Stimulated activated CD4-positive, alpha-beta T cell treated with anti-CD3 and anti-CD28 coated beads, Interleukin-4, amount 100 ng/mL, for 4 hours (primary cell): ENCODE measurements around the gene ADD3.

Experiments
- DNase-seq, 2 experiments: peaks; one replicate each; pipeline ENCODE4 v3.0.0-alpha.2; 2020

The ADD3 gene

GRCh38 chr10:110160081-110160480 lies 152.3 kb downstream of the ADD3 start:
- no peak for DNase-seq

- no peak for DNase-seq
Observed at GRCh38 chr10:110160522-110160921, 152.7 kb downstream of the ADD3 start.

DNA sequence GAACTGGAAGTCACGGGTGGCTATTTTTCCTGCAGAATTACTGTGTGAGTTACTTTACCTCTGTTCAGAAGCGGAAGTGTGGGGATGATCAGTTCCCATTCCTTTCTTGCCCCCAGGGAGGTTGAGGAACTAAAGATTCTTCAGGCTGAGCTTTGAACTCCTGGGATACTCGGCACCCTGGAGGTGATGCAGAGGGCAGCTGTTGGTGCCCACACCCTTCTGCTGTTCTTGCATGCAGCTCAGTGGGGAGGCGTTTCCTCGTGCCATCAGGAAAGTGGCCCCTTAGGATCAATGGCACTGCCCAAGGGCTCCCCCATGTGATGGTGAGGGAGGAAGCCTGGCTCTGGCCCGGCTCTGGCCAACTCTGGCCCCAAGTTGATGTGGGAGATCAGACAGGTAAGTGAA lies 155.0 kb downstream of the ADD3 start:
- no peak for DNase-seq

DNA sequence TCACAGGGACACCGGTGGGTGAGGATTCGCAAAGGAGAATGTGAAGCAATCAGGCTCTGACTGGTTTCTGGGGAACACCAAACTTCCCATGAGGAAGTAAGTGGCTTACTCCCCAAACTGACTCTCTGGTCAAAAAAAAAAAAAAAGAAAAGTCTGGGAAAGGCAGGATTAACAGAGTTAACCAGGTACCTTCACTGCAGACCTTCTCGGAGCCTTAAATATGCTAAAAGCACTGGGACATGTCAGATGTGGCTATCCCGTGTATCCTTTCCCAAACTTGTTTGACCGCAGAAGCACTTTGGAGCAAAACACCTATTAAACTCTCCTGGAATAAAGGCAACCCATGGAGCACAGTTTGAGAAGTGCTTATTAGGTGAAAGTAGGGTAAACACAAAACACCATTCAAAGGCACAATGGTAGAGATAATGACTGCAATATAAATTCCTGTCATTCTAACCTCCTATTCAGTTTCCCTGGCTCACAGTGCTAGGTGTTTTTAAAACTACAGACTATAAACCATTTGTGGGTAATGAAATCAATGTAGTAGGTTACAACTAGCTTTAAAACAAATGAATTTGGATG lies 155.5 kb downstream of the ADD3 start:
- DNase-seq: no peak

DNA sequence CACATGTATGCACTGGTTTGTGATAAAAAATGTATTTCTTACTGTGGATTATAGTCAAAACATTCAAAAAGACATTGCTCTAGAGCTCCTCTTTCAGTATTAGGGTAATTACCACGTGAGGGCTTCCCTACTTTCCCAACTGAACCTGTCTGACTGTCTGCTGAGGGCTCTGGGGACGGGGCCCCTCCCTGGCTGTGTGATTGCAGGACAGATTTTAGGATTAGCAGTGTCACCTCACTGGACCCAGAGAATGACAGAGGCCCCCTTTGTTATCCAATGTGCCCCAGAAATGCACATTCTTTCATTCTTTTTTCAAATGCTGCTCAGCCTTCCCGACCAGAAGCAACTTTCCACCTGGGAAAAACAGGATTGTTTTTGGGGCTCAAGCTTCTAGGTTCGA lies 156.1 kb downstream of the ADD3 start:
- DNase-seq: no peak

- DNase-seq: no peak
Observed at GRCh38 chr10:110165239-110165638, 157.5 kb downstream of the ADD3 start.

DNA sequence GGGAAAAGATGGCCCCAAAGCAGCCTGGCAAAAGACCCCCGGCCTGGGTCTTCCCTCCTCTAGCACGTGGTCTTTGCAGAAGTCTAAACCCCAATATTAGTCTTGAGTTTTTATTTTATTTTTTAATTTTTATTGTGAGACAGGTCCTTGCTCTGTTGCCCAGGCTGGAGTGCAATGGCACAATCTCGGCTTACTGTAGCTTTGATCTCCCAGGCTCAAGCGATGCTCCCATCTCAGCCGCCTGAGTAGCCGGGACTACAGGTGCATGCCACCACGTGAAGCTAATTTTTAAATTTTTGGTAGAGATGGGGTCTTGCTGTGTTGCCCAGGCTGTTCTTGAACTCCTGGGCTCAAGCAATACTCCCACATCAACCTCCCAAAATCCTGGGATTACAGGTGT lies 159.4 kb downstream of the ADD3 start:
- no peak for DNase-seq

- DNase-seq: no peak
Observed at GRCh38 chr10:110168601-110169481, 161.1 kb downstream of the ADD3 start.

- DNase-seq: no peak
Observed at GRCh38 chr10:110169586-110169985, 161.8 kb downstream of the ADD3 start.

GRCh38 chr10:110170142-110170971 lies 162.6 kb downstream of the ADD3 start:
- DNase-seq: no peak

- DNase-seq: no peak
Observed at GRCh38 chr10:110171032-110171431, 163.2 kb downstream of the ADD3 start.

- DNase-seq: no peak
Observed at GRCh38 chr10:110172155-110172554, 164.4 kb downstream of the ADD3 start.

DNA sequence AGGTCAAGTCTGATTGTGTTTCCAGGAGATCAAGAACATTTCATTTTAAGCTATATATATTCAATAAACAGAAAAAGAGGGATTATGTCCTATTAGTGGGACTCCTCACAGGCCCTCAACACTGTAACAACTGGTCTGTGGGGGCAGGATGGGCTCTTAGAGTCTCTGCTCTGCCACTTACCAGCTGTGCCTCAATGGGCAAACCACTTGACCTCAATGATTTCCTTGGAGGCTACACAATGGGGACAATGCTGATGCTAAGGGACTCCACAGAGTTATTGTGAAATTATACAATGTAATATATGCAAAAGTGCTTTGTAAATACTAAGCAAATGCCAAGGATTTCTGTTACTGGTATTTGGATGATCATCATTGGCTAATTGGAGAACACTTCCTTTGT lies 166.4 kb downstream of the ADD3 start:
- no peak for DNase-seq

- DNase-seq: no peak
Observed at GRCh38 chr10:110174816-110175215, 167.0 kb downstream of the ADD3 start.

DNA sequence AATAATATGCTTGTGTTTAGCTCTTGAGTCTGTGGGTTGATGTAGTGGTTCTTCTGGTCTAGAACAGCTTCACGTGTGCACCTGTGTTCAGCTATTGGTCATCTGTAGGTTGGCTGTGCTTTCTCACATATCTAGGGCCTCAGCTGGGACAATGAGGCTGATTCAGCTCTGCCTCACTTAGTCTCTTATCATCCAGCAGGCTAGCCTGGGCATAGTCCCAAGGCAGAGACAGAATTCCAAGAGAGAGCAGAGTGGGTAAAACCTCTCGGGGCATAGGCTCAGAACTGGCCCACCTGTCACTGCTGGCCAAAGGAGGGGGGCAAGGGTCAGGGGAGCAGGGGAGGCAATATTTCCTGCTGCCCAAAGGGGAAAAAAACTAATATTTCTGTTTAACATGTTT lies 167.6 kb downstream of the ADD3 start:
- DNase-seq: no peak

GRCh38 chr10:110176141-110177030 lies 168.6 kb downstream of the ADD3 start:
- no peak for DNase-seq

DNA sequence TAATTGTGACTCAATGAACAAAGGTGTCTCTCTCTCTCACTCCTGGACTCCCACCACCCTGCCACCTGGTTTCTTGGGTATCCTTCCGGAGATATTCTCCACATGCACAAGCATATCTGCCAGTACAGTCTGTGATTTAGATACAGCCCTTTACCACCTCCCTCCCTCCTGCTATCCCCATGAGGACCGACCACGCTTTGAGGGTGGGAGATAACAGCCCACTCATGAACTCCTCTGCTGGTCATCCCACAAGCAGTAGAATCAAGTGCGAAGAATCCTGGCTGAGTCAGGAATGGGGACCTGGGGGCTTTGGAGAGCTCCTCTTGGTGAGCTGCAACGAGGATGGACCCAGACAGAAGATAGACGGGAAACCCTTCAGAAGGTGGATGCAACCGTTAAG lies 171.4 kb downstream of the ADD3 start:
- DNase-seq: no peak

DNA sequence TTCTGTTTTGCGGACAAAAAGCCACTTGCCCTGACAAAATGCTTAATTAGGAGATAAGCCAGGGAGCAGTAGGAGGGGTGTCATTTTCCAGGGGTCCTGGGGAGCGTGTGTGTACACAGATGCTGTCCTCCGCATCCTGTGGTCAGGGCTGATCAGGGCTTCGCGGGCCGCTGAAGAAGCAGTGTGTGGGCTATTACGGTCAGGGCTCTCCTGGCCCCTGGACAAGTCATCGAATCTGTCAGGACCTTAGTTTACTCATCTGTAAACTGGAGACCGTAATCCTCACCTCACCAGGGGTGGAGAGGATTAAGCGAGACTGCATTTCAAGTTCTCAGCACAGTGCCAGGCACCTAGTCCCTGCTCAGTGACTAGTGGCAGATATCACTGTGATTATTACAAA lies 173.7 kb downstream of the ADD3 start:
- no peak for DNase-seq

DNA sequence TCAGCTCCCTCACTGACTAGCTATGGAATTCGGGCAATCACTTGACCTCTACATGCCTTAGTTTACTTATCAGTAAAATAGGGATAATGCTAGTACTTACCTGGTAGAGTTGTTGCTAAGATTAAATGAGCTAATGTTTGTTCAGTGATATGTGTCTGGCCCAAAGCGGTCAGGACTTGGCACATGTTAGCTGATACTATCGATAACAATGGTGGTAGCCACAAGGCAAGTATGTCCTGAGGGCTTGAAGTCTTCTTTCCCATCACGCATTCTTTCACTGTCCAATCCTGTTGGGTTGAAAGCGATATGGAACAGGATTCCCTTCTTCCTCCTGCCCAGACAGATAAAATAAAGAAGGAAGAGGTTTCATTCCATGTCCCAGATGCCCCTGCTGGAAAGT lies 174.1 kb downstream of the ADD3 start:
- DNase-seq: no peak

DNA sequence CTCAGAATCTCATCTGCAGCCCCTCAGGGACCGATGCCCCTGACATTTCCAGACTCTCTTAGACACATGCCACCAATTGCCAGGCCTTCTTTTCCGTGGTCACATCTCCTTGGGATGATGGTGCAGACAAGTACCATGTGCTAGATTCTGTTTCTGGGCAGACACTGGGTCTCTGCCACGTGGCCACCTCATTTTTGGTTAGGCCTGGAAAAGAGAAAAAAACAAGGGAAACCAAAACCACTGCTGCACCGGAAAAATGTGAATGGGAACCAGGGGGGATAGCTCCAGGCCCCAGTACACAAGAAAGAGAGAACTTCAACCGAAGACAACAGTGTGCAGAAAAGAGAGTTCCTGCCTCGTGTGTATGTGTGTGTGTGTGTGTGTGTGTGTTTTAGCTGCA lies 176.6 kb downstream of the ADD3 start:
- no peak for DNase-seq
